ENCODE results near the gene KIAA1549. TPM values are rescaled to one million over a fixed set of nuclear protein-coding genes. Genes with fewer than 3 reads are reported as not detected.

KIAA1549 gene
- total and polyA plus RNA-seq, 9 of the 15 experiments (the other 6 are each of a cell fraction or from before 2014, with no cell fraction given), result 0.01 to 0.29 (median 0.07) TPM

DNA sequence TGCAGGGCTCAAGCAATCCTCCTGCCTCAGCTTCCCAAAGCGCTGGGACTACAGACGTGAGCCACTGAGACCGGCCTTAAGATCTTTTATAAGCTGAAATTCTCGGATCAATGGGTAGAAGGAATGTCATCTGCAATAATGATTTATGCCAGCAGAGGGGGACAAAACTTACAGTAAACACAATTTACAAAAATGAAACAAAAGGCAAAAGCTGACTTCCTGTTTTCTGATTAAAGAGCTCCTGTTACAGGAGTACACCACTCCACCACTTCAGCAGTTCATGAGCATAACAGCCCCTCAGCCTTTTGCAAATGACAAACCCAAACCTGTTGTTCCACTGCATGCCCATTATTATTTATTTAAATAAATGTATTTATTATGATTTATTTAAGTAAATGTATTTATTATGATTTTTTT, 94.7 kb downstream of the KIAA1549 start (continued):
- TF ChIP-seq, protein P1, sequence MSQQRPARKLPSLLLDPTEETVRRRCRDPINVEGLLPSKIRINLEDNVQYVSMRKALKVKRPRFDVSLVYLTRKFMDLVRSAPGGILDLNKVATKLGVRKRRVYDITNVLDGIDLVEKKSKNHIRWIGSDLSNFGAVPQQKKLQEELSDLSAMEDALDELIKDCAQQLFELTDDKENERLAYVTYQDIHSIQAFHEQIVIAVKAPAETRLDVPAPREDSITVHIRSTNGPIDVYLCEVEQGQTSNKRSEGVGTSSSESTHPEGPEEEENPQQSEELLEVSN (IDR thresholded peaks at IDR 0.05; ENCODE audit: borderline replicate concordance in 1 of 2, extremely low read depth in 1 of 2, insufficient read depth in 1 of 2, insufficient read length in 1 of 2, low read depth in 1 of 2, low read length in 1 of 2, poor library complexity in 1 of 2, severe bottlenecking in 1 of 2), result no peak
- TF ChIP-seq ZFP36 (IDR thresholded peaks at IDR 0.05; ENCODE audit: low read depth, low read length, partially characterized antibody) (no peak), ATF7 (IDR thresholded peaks at IDR 0.05) (no peak), SUPT5H (IDR thresholded peaks at IDR 0.05) (no peak), CXXC5 (CRISPR knock-in tag; IDR thresholded peaks at IDR 0.05) (no peak), SMC3 (conservative IDR thresholded peaks at IDR 0.05; ENCODE audit: insufficient read depth, low read depth, low read length) (peak; percentile 73), MBD2 (IDR thresholded peaks at IDR 0.05; ENCODE audit: borderline replicate concordance, low read depth) (no peak), JUNB (CRISPR knock-in tag; conservative IDR thresholded peaks at IDR 0.05) (no peak), KLF16 (IDR thresholded peaks at IDR 0.05) (peak; percentile 30; the same call in 1 of the 2 replicates), GABPB1 (CRISPR knock-in tag; IDR thresholded peaks at IDR 0.05) (peak; percentile 41; the same call in 1 of the 2 replicates), FIP1L1 (IDR thresholded peaks at IDR 0.05; ENCODE audit: low read depth, low read length, poor library complexity, severe bottlenecking) (no peak), REST (IDR thresholded peaks at IDR 0.05; ENCODE audit: borderline replicate concordance) (peak; percentile 70; the same call in 1 of the 2 replicates), REST (CRISPR knock-in tag; IDR thresholded peaks at IDR 0.05; ENCODE audit: low read depth) (no peak), ZC3H4 (CRISPR knock-in tag; IDR thresholded peaks at IDR 0.05; ENCODE audit: borderline replicate concordance) (no peak), NCOA4 (IDR thresholded peaks at IDR 0.05; ENCODE audit: partially characterized antibody) (no peak), SPI1 (IDR thresholded peaks at IDR 0.05; ENCODE audit: borderline replicate concordance, low read depth, low read length) (peak; percentile 99), MTA2 (IDR thresholded peaks at IDR 0.05; ENCODE audit: low read depth) (no peak)
- TF ChIP-seq, protein P2, sequence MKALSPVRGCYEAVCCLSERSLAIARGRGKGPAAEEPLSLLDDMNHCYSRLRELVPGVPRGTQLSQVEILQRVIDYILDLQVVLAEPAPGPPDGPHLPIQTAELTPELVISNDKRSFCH (CRISPR knock-in tag; IDR thresholded peaks at IDR 0.05), result no peak
- TF ChIP-seq, protein P2 (tag; IDR thresholded peaks at IDR 0.05), result no peak
